Limb (tissue), 2 donors: ENCODE measurements around the gene TANC1.

Experiments used
- DNase-seq, 2 donors: peaks; one replicate each; pipeline ENCODE4 v3.0.0-alpha.2; 2016; ENCODE audit errors: extremely low spot score in 2 of 2

TANC1 gene

GRCh38 chr2:158993721-158994587 is 25.5 kb downstream of the TANC1 start:
- no peak for DNase-seq

DNA sequence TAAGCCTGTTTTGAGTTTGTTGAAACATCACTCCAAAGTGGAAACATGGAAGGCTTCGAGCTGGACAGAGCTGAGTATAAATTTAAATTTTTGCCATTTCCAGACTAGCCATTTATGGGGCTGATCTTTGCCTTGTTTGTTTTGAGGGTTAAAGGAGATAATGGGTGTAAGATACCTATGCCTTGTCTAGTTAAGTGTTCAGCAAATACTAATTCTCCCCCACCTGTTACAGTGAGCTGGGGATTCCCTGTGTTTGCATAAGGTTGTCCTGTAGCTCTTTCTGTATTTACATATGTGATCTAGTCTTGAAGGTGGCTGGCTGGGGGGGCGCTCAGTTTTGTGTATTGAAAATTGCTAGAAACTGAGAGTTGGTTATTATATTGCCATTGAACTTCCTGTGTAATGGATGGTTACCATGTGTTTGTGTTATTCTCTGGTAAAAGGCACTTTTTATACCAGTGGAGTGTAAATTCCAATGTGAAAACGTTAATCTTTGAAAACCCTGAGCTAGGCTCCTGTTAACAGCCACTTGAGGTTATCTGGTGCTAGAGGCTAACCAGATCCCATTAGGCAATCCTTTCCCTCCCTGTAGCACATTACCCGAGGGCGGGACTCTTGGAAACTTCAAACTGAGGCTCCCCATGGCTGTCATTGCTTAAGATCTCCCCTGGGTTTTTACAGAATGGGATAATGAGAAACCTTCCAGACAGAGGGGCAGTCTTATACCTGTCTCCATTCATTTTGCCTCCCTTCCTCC is 26.7 kb downstream of the TANC1 start:
- no peak for DNase-seq

- DNase-seq, result no peak
Observed at GRCh38 chr2:158995677-158996049, 27.2 kb downstream of the TANC1 start.

- DNase-seq, result no peak
Observed at GRCh38 chr2:158996378-158996993, 28.0 kb downstream of the TANC1 start.

GRCh38 chr2:158997037-158997790 is 28.8 kb downstream of the TANC1 start:
- DNase-seq, result no peak

DNA sequence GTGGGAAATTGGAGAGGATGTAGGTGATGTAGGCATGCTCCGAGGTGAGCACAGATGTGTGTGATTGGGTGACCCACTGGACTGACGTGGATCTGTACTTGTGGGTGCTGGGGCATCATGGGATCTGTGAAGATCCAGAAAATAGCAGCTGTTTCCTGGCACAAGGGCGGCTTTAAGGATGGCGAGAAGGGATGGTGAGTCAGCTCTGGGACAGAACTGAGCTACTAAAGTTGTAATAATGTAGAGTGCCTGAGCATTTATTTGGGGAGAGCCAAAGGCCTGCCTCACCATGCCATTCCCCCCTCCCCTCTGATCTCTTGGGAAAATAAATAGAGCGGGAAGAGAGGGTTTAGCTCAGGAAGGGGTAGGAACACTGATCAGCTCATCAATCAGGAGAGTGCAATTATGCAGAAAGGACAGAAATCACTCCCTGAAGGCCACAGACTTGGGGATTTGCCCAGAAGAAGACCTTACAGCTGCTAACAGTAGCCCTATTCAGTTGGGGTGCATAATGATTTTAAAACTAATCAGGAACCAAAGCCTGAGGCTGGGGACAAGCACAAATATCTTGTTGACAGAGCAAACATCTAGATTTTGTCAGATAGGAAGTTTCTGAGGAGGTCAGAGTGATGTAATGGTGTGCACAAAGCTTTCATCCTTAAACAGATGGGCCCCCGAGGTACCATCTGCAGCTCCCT is 30.3 kb downstream of the TANC1 start:
- peak in 1 of 2 donors; percentile 43 for DNase-seq

DNA sequence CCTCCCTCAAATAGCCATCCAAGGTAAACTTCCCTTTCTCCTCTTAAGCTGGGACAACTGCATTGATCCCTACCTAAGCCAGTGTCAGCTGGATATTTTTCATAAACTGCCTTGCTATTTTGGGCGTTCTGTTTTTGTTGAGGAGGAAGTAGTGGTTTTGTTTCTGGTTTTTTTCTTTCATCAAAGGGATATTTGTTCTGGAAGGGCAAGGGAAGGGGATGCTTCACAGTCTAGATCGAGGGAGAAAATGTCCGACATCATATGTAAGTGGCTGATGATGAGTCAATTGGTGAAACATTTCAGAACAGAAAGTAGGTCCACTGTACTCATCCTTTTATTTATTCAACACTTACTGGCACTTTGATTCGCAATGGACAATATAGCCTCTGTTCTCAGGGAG is 31.0 kb downstream of the TANC1 start:
- no peak for DNase-seq

DNA sequence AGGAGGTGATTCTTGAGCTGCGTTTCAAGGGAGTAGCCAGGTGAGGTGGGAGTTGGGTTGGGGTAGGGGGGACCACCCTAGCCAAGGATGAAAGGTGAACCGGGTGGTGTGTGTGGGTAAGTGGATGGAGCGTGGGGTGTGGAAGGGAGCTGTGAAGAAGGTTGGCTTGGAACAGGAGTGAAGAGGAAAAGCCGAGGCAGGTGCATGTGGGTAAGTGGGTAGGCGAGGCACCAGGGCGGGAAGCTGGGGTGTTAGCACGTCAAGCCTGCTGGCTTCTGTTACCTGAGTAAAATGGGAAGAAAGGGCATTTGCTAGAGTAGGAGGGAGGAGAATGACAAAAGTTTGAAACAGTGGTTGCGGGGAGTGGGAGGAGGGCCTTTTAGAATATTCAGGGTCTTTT is 31.6 kb downstream of the TANC1 start:
- no peak for DNase-seq

- DNase-seq, result no peak
Observed at GRCh38 chr2:159002462-159003111, 34.1 kb downstream of the TANC1 start.

- no peak for DNase-seq
Observed at GRCh38 chr2:159003555-159003954, 35.1 kb downstream of the TANC1 start.

DNA sequence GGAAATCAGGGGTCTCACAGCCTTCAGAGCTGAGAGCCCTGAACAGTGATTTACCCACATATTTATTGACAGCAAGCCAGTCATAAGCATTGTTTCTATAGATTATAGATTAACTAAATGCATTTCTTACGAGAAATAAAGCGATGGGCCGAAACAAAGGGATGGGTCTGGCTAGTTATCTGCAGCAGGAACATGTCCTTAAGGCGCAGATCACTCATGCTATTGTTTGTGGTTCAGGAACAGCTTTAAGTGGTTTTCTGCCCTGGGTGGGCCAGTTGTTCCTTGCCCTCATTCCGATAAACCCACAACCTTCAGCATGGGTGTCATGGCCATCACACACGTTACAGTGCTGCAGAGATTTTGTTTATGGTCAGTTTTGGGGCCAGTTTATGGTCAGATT is 36.4 kb downstream of the TANC1 start:
- no peak for DNase-seq

- no peak for DNase-seq
Observed at GRCh38 chr2:159009940-159010339, 41.5 kb downstream of the TANC1 start.

DNA sequence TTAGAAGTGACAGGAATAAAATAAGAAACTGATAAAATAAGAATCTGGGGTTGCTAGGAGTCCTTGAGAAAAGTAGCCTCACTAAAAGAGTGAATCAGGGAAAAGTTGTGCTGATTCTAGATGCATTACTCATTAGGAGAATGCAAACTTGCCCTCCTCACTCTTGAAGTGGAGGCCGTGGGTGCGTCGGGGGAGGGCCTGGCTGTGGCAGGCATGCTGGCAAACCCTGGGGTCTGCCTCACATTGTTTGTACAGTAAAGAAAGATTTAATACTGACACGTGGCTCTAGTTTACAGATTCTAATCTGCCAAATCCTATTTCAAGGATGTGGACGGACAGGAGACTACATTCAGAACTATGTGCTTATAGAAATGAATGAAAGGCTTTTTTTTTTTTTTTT is 41.9 kb downstream of the TANC1 start:
- DNase-seq, result no peak

DNA sequence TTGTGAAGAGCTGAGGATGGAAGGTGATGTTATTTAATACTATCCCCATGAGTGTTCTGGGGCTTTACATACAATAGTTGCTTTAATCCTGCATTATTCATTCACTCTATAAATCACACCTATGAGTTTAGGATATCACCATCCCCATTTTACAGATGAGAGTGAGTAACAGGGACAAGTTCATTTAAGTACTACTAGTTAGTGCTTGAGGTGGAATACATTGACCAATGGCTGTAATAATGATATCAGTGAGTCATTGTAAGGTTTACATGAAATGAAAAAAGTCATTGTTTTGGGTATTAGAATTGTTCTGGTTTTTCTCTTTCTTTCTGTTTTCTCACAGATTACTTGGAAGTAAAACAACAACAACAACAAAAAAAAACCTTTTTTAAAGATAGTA is 42.5 kb downstream of the TANC1 start:
- no peak for DNase-seq

GRCh38 chr2:159012142-159012541 is 43.7 kb downstream of the TANC1 start:
- no peak for DNase-seq

DNA sequence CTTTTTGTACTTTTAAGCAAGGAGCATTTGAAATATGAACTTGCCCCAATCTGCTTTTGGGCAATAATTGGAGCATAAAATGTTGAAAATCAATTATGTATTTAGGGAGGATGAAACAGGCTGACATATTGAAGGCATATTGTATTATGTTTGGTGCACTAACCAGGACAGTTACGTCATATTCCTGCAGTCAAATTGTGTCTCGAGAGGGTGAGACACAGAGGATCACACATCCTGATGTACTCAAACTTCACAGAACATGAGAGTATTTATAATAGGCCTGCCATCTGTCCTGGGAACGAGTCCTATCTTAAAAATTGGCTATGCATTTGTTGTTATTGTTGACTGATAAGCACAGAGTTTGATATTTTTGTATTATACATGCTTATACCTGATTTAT is 44.7 kb downstream of the TANC1 start:
- no peak for DNase-seq

- no peak for DNase-seq
Observed at GRCh38 chr2:159015174-159015573, 46.7 kb downstream of the TANC1 start.

- no peak for DNase-seq
Observed at GRCh38 chr2:159015823-159016222, 47.4 kb downstream of the TANC1 start.

- DNase-seq, result no peak
Observed at GRCh38 chr2:159017837-159018236, 49.4 kb downstream of the TANC1 start.

DNA sequence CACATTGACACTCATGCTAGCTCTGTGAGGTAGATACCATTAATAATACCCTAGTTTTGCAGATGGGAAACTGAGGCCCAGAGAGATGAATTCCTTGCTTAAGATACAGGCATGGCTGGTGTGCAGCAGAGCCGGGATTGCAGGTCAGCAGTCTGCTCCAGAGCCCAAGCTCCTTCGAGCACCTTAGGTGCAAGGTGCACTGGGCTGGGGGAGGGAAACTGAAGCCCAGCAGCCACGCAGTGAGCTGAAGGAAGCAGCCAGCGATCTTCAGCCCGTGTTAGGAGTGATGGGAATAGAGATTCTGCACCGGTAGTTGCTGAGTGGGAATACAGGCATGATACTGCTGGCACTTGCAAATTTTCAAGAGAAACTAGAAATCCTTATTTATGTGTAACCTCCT is 50.6 kb downstream of the TANC1 start:
- DNase-seq, result no peak

- DNase-seq, result no peak
Observed at GRCh38 chr2:159022019-159022418, 53.6 kb downstream of the TANC1 start.
